GM18507 (cell line): ENCODE data around the gene TPMT.

ENCODE experiments used
- DNase-seq: peaks from one replicate; pipeline ENCODE4 v3.0.0; 2011; ENCODE audit warnings: low read depth; ENCODE audit not compliant: insufficient read length; ENCODE audit errors: extremely low spot score
- FAIRE-seq: peaks from 2 replicates; lab custom pipeline; 2011; peaks lifted over from hg19 to GRCh38; lab: Jason Lieb, UNC

The TPMT gene

GRCh38 chr6:18078866-18079265 is 76.0 kb downstream of the TPMT start:
- no peak for FAIRE-seq
- DNase-seq = no peak
